Mesothelial cell of epicardium (in vitro differentiated cells): ENCODE measurements around the gene FAM24B. TPM values are rescaled to one million over a fixed set of nuclear protein-coding genes. Genes with fewer than 3 reads are reported as not detected.

ENCODE experiments used
- DNase-seq, 2 experiments: peaks; one replicate each; pipeline ENCODE4 v3.0.0; 2021; ENCODE audit warnings: low spot score in 2 of 2; ENCODE audit not compliant: unreplicated experiment in 2 of 2
- H3K27ac Mint-ChIP-seq: 2 replicates; pipeline ENCODE4 v1.8.0; 2021; ENCODE audit warnings: mixed read lengths
- H3K27me3 Mint-ChIP-seq: 2 replicates; pipeline ENCODE4 v1.8.0; 2021; ENCODE audit warnings: low read depth, mixed read lengths
- H3K36me3 Mint-ChIP-seq: 2 replicates; pipeline ENCODE4 v1.8.0; 2021; ENCODE audit warnings: mixed read lengths
- H3K4me1 Mint-ChIP-seq: 2 replicates; pipeline ENCODE4 v1.8.0; 2021; ENCODE audit warnings: mixed read lengths
- H3K4me3 Mint-ChIP-seq: 2 replicates; pipeline ENCODE4 v1.8.0; 2021; ENCODE audit warnings: mild to moderate bottlenecking, moderate library complexity, mixed read lengths
- H3K9me3 Mint-ChIP-seq: 2 replicates; pipeline ENCODE4 v1.8.0; 2021; ENCODE audit warnings: mixed read lengths
- CTCF ChIP-seq: fragments of 200-600 bp; sonication (generic); IDR thresholded peaks from one replicate; pipeline ENCODE4 v1.5.0; 2021; ENCODE audit warnings: antibody characterized with exemption; ENCODE audit not compliant: unreplicated experiment
- total RNA-seq: library from RNA; stranded (reverse); gene quantifications from 3 replicates; pipeline ENCODE4 v1.2.1, GENCODE V29; 2021

The FAM24B gene
- total RNA-seq, 1 donor from 2014 or later = not detected

GRCh38 chr10:122894261-122894944 lies 15.0 kb upstream of the FAM24B start:
- Mint-ChIP-seq H3K4me1 (no peaks in the 10 kb centered on the region), H3K4me3 (no peak overlapping the region), H3K27me3 (peaks cover 53% of the 10 kb centered on the region), H3K36me3 (no peaks in the 10 kb centered on the region), H3K9me3 (no peaks in the 10 kb centered on the region), H3K27ac (no peak overlapping the region)
- TF ChIP-seq CTCF = no peak
- no peak for DNase-seq

- Mint-ChIP-seq H3K27me3 (peaks cover 40% of the 10 kb centered on the region), H3K27ac (no peak overlapping the region), H3K4me3 (no peak overlapping the region), H3K36me3 (no peaks in the 10 kb centered on the region), H3K9me3 (no peaks in the 10 kb centered on the region), H3K4me1 (peaks cover 6% of the 10 kb centered on the region)
- no peak for TF ChIP-seq CTCF
- DNase-seq = no peak
Observed at GRCh38 chr10:122884166-122884565, 4.8 kb upstream of the FAM24B start.

- Mint-ChIP-seq H3K27ac (no peak overlapping the region), H3K27me3 (peaks cover 46% of the 10 kb centered on the region), H3K4me3 (no peak overlapping the region), H3K9me3 (no peaks in the 10 kb centered on the region), H3K4me1 (peaks cover 6% of the 10 kb centered on the region), H3K36me3 (no peaks in the 10 kb centered on the region)
- no peak for DNase-seq
- no peak for TF ChIP-seq CTCF
Observed at GRCh38 chr10:122882766-122883165, 3.4 kb upstream of the FAM24B start.

- Mint-ChIP-seq H3K27ac (no peak overlapping the region), H3K9me3 (no peaks in the 10 kb centered on the region), H3K36me3 (no peaks in the 10 kb centered on the region), H3K4me1 (peaks cover 2% of the 10 kb centered on the region), H3K4me3 (no peak overlapping the region), H3K27me3 (peaks cover 54% of the 10 kb centered on the region)
- DNase-seq = no peak
- no peak for TF ChIP-seq CTCF
Observed at GRCh38 chr10:122878799-122879338, 512 bp downstream of the FAM24B start.

- no peak for TF ChIP-seq CTCF
- Mint-ChIP-seq H3K27me3 (peaks cover 54% of the 10 kb centered on the region), H3K4me3 (no peak overlapping the region), H3K27ac (no peak overlapping the region), H3K9me3 (no peaks in the 10 kb centered on the region), H3K36me3 (no peaks in the 10 kb centered on the region), H3K4me1 (no peaks in the 10 kb centered on the region)
- no peak for DNase-seq
Observed at GRCh38 chr10:122877264-122877663, 2.1 kb downstream of the FAM24B start.
